Measurements from ENCODE around the gene PPT2.

The PPT2 gene

DNA sequence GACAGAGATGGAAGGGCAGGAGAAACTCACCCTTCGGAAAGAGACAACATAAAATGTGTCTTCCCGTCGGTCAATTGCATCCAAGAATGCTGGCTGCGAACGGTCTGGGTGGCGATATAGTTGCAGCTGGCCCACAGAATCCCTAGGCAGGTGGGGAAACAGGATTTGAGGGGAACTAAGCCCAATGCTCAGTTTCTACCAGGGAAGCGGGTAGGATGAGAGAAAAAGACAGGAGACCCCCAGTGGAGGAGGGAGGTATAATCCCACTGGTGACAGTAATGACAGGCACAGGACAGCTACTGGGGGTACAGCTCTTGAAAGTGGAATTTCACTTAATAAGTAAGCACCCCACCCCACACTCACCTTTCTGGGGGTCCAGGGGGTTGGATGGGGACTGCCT, 37.3 kb upstream of the PPT2 start:
- peak overlapping the region; percentile 79 for H3K27ac ChIP-seq (ENCODE audit: poor library complexity, severe bottlenecking)
- no peaks in the 10 kb centered on the region for H3K9me3 ChIP-seq (ENCODE audit: severe bottlenecking)
- TF ChIP-seq, protein P1, sequence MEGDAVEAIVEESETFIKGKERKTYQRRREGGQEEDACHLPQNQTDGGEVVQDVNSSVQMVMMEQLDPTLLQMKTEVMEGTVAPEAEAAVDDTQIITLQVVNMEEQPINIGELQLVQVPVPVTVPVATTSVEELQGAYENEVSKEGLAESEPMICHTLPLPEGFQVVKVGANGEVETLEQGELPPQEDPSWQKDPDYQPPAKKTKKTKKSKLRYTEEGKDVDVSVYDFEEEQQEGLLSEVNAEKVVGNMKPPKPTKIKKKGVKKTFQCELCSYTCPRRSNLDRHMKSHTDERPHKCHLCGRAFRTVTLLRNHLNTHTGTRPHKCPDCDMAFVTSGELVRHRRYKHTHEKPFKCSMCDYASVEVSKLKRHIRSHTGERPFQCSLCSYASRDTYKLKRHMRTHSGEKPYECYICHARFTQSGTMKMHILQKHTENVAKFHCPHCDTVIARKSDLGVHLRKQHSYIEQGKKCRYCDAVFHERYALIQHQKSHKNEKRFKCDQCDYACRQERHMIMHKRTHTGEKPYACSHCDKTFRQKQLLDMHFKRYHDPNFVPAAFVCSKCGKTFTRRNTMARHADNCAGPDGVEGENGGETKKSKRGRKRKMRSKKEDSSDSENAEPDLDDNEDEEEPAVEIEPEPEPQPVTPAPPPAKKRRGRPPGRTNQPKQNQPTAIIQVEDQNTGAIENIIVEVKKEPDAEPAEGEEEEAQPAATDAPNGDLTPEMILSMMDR (IDR thresholded peaks at IDR 0.05; ENCODE audit: poor library complexity, severe bottlenecking) = peak; percentile 46
- H3K36me3 ChIP-seq (ENCODE audit: low read depth) = peaks cover 31% of the 10 kb centered on the region
- no peaks in the 10 kb centered on the region for H3K27me3 ChIP-seq (ENCODE audit: insufficient read depth, poor library complexity, severe bottlenecking)
- H3K4me1 ChIP-seq (ENCODE audit: insufficient read depth, poor library complexity, severe bottlenecking) = peaks cover 16% of the 10 kb centered on the region
- no peak overlapping the region for H3K4me3 ChIP-seq (ENCODE audit: severe bottlenecking)
- ATAC-seq (ENCODE audit: low read depth) = no peak
- no peak for DNase-seq (ENCODE audit: low spot score)

DNA sequence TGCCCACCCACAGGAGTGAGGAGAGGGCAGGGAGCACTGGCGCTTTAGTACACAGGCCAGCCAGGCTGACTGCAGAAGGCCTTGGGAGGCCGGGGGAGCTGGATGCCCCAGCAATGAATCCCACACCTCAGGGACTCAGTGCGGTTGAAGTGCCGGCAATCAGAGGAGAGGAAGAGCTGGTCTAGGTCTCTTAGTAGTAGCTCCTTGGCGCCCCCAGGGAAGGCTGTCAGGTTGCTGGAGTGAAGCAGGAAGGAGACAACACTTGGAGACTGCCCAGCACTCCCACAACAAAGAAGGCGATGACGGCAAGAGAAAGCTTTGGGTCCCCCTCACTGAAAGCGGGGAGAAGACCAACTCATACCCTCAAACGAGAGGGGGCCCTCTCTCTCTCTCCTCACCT, 36.5 kb upstream of the PPT2 start:
- DNase-seq (ENCODE audit: low spot score) (no peak), ATAC-seq (ENCODE audit: low read depth) (no peak)
- no peak overlapping the region for H3K27ac ChIP-seq (ENCODE audit: poor library complexity, severe bottlenecking)
- no peak overlapping the region for H3K4me3 ChIP-seq (ENCODE audit: severe bottlenecking)
- H3K27me3 ChIP-seq (ENCODE audit: insufficient read depth, poor library complexity, severe bottlenecking) = no peaks in the 10 kb centered on the region
- no peaks in the 10 kb centered on the region for H3K9me3 ChIP-seq (ENCODE audit: severe bottlenecking)
- H3K4me1 ChIP-seq (ENCODE audit: insufficient read depth, poor library complexity, severe bottlenecking) = peaks cover 16% of the 10 kb centered on the region
- H3K36me3 ChIP-seq (ENCODE audit: low read depth) = peaks cover 39% of the 10 kb centered on the region
- TF ChIP-seq, protein P1 (IDR thresholded peaks at IDR 0.05; ENCODE audit: poor library complexity, severe bottlenecking) = no peak

DNA sequence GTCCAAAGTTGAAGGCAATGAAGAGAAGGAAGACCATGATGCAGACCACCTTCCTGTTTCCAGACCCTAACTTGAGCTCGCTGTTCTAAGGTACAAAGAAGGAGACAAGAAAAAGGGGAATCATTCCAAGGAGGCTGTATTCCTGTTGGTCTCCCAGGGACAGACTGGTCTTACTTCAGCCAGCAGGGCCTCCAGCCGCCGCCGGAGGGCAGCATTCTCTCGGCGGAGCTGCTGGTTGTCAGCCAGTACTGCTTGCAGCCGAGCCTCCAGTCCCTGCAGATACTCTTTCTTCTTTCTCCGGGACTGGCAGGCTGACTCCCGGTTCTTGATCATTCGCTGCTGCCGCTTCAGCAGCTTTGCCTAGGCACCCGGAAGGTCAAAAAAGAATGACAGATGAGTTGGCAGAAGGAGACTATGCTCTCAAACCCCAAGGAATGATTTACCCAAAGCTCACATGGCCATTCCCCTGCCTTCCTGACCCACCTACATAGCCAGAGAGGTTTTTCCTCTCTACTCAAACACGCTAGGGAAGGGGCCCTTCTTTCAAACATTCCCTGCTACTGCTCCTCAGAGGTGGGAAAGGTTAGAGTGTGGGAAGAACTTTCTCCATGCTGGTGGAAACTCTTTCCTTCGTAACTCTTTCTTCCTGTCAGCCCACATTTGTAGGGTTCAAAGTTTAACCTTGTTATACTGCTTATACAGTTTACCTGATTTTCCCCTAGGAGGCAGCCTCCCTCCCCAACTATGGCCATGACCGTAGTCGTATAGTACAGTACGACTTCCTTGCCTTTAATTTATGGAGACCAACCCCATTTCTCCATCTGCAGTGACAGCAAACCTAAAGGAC, 34.9 kb upstream of the PPT2 start:
- DNase-seq (ENCODE audit: low spot score) (no peak), ATAC-seq (ENCODE audit: low read depth) (peak; percentile 81)
- TF ChIP-seq, protein P1 (IDR thresholded peaks at IDR 0.05; ENCODE audit: poor library complexity, severe bottlenecking) = peak; percentile 91
- Histone ChIP-seq H3K27ac (ENCODE audit: poor library complexity, severe bottlenecking) (no peak overlapping the region), H3K36me3 (ENCODE audit: low read depth) (peaks cover 42% of the 10 kb centered on the region), H3K27me3 (ENCODE audit: insufficient read depth, poor library complexity, severe bottlenecking) (no peaks in the 10 kb centered on the region), H3K4me1 (ENCODE audit: insufficient read depth, poor library complexity, severe bottlenecking) (peaks cover 11% of the 10 kb centered on the region), H3K9me3 (ENCODE audit: severe bottlenecking) (no peaks in the 10 kb centered on the region), H3K4me3 (ENCODE audit: severe bottlenecking) (no peak overlapping the region)

DNA sequence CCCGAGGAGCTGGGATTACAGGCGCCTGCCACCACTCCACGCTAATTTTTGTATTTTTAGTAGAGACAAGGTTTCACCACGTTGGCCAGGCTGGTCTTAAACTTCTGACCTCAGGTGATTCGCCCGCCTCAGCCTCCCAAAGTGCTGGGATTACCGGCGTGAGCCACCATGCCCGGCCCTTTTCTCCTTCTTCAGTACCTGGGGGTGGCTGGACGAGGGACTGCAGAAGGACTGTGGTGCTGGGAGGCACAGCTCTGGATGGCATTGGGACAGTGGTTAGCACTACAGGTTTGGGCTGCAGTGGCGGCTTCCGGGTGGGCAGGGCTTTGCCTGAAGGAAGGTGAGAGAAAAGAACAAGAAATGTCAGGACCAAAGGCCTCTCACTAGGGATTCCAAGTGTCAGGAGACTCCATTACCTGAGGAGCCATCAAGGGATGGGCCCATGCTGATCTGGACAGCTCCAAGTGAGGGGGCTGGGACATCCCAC, 33.3 kb upstream of the PPT2 start:
- Histone ChIP-seq H3K27ac (ENCODE audit: poor library complexity, severe bottlenecking) (no peak overlapping the region), H3K4me1 (ENCODE audit: insufficient read depth, poor library complexity, severe bottlenecking) (no peaks in the 10 kb centered on the region), H3K27me3 (ENCODE audit: insufficient read depth, poor library complexity, severe bottlenecking) (no peaks in the 10 kb centered on the region), H3K4me3 (ENCODE audit: severe bottlenecking) (no peak overlapping the region), H3K9me3 (ENCODE audit: severe bottlenecking) (no peaks in the 10 kb centered on the region), H3K36me3 (ENCODE audit: low read depth) (peaks cover 50% of the 10 kb centered on the region)
- TF ChIP-seq, protein P1 (IDR thresholded peaks at IDR 0.05; ENCODE audit: poor library complexity, severe bottlenecking) = no peak
- ATAC-seq (ENCODE audit: low read depth) = no peak
- DNase-seq (ENCODE audit: low spot score) = no peak

DNA sequence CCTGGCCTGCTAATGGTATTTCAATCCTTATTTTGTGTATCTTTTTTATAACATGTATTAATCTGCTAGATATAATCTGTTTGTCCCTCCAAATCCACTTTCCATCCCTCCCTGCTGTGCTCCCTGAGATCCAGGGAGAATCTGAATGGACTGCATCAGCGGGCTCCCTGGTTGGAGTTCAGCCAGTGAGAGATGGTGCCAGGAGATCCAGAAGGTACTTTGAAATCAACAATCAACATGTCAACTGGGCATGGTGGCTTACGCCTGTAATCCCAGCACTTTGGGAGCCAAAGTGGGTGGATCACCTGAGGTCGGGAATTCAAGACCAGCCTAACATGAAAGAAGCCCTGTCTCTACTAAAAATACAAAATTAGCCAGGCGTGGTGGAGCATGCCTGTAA, 30.3 kb upstream of the PPT2 start:
- Histone ChIP-seq H3K9me3 (ENCODE audit: severe bottlenecking) (no peaks in the 10 kb centered on the region), H3K27me3 (ENCODE audit: insufficient read depth, poor library complexity, severe bottlenecking) (no peaks in the 10 kb centered on the region), H3K27ac (ENCODE audit: poor library complexity, severe bottlenecking) (no peak overlapping the region), H3K36me3 (ENCODE audit: low read depth) (peaks cover 51% of the 10 kb centered on the region), H3K4me1 (ENCODE audit: insufficient read depth, poor library complexity, severe bottlenecking) (no peaks in the 10 kb centered on the region), H3K4me3 (ENCODE audit: severe bottlenecking) (no peak overlapping the region)
- DNase-seq (ENCODE audit: low spot score) (no peak), ATAC-seq (ENCODE audit: low read depth) (no peak)
- TF ChIP-seq, protein P1 (IDR thresholded peaks at IDR 0.05; ENCODE audit: poor library complexity, severe bottlenecking) = no peak

Data from RWPE2 (cell line).